ENCODE measurements around the gene CPPED1.
A peak's percentile ranks its signal among the peaks of the same experiment; 100 is the strongest.

CPPED1 gene

GRCh38 chr16:12803203-12804093 is at the start of gene CPPED1 (continued):
- TF ChIP-seq ZNF202 (tag by site-specific recombination; IDR thresholded peaks at IDR 0.05; ENCODE audit: borderline replicate concordance) (no peak), SP2 (tag by site-specific recombination; IDR thresholded peaks at IDR 0.05) (peak; percentile 97), ZNF366 (tag by site-specific recombination; conservative IDR thresholded peaks at IDR 0.05) (0 out of 2 replicates have a peak, but pooled peaks have one; percentile 21), ZNF157 (tag by site-specific recombination; IDR thresholded peaks at IDR 0.05) (no peak), ZNF112 (tag by site-specific recombination; IDR thresholded peaks at IDR 0.05) (no peak), ZNF214 (tag by site-specific recombination; IDR thresholded peaks at IDR 0.05; ENCODE audit: borderline replicate concordance) (no peak), ZNF660 (tag by site-specific recombination; IDR thresholded peaks at IDR 0.05) (peak; percentile 91), OSR2 (tag by site-specific recombination; IDR thresholded peaks at IDR 0.05) (no peak), ZNF549 (tag by site-specific recombination; IDR thresholded peaks at IDR 0.05) (no peak), ZNF416 (tag by site-specific recombination; IDR thresholded peaks at IDR 0.05) (no peak), ZNF776 (tag by site-specific recombination; IDR thresholded peaks at IDR 0.05; ENCODE audit: borderline replicate concordance) (peak; percentile 66; the same call in 1 of the 2 replicates), ZNF626 (tag by site-specific recombination; IDR thresholded peaks at IDR 0.05) (no peak), ZNF701 (tag by site-specific recombination; IDR thresholded peaks at IDR 0.05) (no peak), MZF1 (tag by site-specific recombination; IDR thresholded peaks at IDR 0.05; ENCODE audit: borderline replicate concordance) (peak; percentile 97), ZNF2 (tag by site-specific recombination; IDR thresholded peaks at IDR 0.05) (peak; percentile 94), ZNF548 (tag by site-specific recombination; IDR thresholded peaks at IDR 0.05) (no peak), ZBTB7A (tag by site-specific recombination; IDR thresholded peaks at IDR 0.05; ENCODE audit: low read depth) (peak; percentile 94), ZNF423 (tag by site-specific recombination; IDR thresholded peaks at IDR 0.05) (no peak), ZNF10 (tag by site-specific recombination; IDR thresholded peaks at IDR 0.05) (peak; percentile 65; the same call in 1 of the 2 replicates), ATF2 (tag by site-specific recombination; IDR thresholded peaks at IDR 0.05; ENCODE audit: low read depth) (no peak), ZNF23 (tag by site-specific recombination; IDR thresholded peaks at IDR 0.05; ENCODE audit: borderline replicate concordance) (peak; percentile 68), ZNF629 (tag by site-specific recombination; IDR thresholded peaks at IDR 0.05) (peak; percentile 85), ZNF16 (tag by site-specific recombination; IDR thresholded peaks at IDR 0.05; ENCODE audit: low read depth) (no peak), GLIS1 (tag by site-specific recombination; IDR thresholded peaks at IDR 0.05) (peak; percentile 25; the same call in 1 of the 2 replicates)
- TF ChIP-seq, protein P1, sequence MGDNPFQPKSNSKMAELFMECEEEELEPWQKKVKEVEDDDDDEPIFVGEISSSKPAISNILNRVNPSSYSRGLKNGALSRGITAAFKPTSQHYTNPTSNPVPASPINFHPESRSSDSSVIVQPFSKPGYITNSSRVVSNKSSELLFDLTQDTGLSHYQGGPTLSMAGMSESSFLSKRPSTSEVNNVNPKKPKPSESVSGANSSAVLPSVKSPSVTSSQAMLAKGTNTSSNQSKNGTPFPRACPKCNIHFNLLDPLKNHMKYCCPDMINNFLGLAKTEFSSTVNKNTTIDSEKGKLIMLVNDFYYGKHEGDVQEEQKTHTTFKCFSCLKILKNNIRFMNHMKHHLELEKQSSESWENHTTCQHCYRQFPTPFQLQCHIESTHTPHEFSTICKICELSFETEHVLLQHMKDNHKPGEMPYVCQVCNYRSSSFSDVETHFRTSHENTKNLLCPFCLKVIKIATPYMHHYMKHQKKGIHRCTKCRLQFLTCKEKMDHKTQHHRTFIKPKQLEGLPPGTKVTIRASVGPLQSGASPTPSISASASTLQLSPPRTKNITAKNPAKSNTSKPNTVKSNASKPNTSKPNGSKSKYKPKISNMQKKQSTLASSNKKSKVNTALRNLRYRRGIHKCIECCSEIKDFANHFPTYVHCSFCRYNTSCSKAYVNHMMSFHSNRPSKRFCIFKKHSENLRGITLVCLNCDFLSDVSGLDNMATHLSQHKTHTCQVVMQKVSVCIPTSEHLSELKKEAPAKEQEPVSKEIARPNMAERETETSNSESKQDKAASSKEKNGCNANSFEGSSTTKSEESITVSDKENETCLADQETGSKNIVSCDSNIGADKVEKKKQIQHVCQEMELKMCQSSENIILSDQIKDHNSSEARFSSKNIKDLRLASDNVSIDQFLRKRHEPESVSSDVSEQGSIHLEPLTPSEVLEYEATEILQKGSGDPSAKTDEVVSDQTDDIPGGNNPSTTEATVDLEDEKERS (tag by site-specific recombination; IDR thresholded peaks at IDR 0.05) = peak; percentile 93
- TF ChIP-seq, protein P2, sequence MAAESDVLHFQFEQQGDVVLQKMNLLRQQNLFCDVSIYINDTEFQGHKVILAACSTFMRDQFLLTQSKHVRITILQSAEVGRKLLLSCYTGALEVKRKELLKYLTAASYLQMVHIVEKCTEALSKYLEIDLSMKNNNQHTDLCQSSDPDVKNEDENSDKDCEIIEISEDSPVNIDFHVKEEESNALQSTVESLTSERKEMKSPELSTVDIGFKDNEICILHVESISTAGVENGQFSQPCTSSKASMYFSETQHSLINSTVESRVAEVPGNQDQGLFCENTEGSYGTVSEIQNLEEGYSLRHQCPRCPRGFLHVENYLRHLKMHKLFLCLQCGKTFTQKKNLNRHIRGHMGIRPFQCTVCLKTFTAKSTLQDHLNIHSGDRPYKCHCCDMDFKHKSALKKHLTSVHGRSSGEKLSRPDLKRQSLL (tag by site-specific recombination; IDR thresholded peaks at IDR 0.05) = peak; percentile 48; the same call in 1 of the 2 replicates
- TF ChIP-seq, protein P3, sequence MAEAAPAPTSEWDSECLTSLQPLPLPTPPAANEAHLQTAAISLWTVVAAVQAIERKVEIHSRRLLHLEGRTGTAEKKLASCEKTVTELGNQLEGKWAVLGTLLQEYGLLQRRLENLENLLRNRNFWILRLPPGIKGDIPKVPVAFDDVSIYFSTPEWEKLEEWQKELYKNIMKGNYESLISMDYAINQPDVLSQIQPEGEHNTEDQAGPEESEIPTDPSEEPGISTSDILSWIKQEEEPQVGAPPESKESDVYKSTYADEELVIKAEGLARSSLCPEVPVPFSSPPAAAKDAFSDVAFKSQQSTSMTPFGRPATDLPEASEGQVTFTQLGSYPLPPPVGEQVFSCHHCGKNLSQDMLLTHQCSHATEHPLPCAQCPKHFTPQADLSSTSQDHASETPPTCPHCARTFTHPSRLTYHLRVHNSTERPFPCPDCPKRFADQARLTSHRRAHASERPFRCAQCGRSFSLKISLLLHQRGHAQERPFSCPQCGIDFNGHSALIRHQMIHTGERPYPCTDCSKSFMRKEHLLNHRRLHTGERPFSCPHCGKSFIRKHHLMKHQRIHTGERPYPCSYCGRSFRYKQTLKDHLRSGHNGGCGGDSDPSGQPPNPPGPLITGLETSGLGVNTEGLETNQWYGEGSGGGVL (tag by site-specific recombination; IDR thresholded peaks at IDR 0.05) = peak; percentile 86
- TF ChIP-seq, protein P4, sequence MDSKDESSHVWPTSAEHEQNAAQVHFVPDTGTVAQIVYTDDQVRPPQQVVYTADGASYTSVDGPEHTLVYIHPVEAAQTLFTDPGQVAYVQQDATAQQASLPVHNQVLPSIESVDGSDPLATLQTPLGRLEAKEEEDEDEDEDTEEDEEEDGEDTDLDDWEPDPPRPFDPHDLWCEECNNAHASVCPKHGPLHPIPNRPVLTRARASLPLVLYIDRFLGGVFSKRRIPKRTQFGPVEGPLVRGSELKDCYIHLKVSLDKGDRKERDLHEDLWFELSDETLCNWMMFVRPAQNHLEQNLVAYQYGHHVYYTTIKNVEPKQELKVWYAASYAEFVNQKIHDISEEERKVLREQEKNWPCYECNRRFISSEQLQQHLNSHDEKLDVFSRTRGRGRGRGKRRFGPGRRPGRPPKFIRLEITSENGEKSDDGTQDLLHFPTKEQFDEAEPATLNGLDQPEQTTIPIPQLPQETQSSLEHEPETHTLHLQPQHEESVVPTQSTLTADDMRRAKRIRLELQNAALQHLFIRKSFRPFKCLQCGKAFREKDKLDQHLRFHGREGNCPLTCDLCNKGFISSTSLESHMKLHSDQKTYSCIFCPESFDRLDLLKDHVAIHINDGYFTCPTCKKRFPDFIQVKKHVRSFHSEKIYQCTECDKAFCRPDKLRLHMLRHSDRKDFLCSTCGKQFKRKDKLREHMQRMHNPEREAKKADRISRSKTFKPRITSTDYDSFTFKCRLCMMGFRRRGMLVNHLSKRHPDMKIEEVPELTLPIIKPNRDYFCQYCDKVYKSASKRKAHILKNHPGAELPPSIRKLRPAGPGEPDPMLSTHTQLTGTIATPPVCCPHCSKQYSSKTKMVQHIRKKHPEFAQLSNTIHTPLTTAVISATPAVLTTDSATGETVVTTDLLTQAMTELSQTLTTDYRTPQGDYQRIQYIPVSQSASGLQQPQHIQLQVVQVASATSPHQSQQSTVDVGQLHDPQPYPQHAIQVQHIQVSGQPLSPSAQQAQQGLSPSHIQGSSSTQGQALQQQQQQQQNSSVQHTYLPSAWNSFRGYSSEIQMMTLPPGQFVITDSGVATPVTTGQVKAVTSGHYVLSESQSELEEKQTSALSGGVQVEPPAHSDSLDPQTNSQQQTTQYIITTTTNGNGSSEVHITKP (tag by site-specific recombination; IDR thresholded peaks at IDR 0.05) = peak; percentile 78
